ENCODE results near the gene TMTC1. TPM values are rescaled to one million over a fixed set of nuclear protein-coding genes. Genes with fewer than 3 reads are reported as not detected.

TMTC1 gene
- total RNA-seq, 1 experiment from 2014 or later: not detected

DNA sequence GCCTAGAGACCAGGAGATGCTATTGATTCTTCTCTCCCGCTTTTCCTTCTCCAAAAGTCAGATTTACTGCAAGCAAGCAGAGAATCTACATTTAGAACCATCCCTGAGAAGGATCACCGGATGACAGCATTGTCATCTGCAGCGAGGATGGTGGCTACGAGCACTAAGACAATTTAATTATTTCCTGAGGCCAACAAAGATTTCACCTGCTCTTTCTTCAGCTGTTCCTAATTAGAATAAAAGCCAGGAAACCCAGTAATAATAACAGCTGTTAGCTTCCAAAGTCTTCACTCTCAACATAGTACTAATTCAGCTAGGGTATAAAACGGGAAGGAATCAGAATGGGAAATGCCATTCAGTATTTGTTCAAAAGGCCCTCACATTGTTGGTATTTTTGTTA, 53.3 kb downstream of the TMTC1 start:
- no peak for DNase-seq
- ChIA-PET CTCF (no interaction called here), POLR2A (no interaction called here)
- Mint-ChIP-seq H3K4me3 (ENCODE audit: unreplicated experiment) (no peak overlapping the region), H3K4me1 (ENCODE audit: low read depth, unreplicated experiment) (no peaks in the 10 kb centered on the region), H3K27ac (ENCODE audit: unreplicated experiment) (no peak overlapping the region), H3K27me3 (ENCODE audit: insufficient read depth, unreplicated experiment) (peaks cover 6% of the 10 kb centered on the region), H3K9me3 (ENCODE audit: unreplicated experiment) (no peaks in the 10 kb centered on the region), H3K36me3 (ENCODE audit: insufficient read depth, unreplicated experiment) (no peaks in the 10 kb centered on the region)
- Histone ChIP-seq H3K9me3 (no peaks in the 10 kb centered on the region), H3K4me3 (ENCODE audit: low read depth, low read length) (no peak overlapping the region), H3K36me3 (ENCODE audit: control insufficient read depth, insufficient read depth, low read length) (no peaks in the 10 kb centered on the region), H3K4me1 (no peaks in the 10 kb centered on the region), H3K27me3 (replicated peaks; ENCODE audit: control insufficient read depth, insufficient read depth, low read length) (no peaks in the 10 kb centered on the region; the same call in 1 of the 2 replicates)
- no peak for TF ChIP-seq CTCF (IDR thresholded peaks at IDR 0.05; ENCODE audit: insufficient read depth in 1 of 2, low read depth in 1 of 2, low read length in 1 of 2, severe bottlenecking in 1 of 2, unreplicated experiment in 1 of 2)
- BruUV-seq (replicated peaks): no TSS peak
- intact Hi-C loops (cut with micrococcal nuclease; ENCODE audit: unreplicated experiment): no loop called here

- H3K36me3 Mint-ChIP-seq (ENCODE audit: insufficient read depth, unreplicated experiment): no peaks in the 10 kb centered on the region
Observed at GRCh38 chr12:29728030-29728429, 55.7 kb downstream of the TMTC1 start.

DNA sequence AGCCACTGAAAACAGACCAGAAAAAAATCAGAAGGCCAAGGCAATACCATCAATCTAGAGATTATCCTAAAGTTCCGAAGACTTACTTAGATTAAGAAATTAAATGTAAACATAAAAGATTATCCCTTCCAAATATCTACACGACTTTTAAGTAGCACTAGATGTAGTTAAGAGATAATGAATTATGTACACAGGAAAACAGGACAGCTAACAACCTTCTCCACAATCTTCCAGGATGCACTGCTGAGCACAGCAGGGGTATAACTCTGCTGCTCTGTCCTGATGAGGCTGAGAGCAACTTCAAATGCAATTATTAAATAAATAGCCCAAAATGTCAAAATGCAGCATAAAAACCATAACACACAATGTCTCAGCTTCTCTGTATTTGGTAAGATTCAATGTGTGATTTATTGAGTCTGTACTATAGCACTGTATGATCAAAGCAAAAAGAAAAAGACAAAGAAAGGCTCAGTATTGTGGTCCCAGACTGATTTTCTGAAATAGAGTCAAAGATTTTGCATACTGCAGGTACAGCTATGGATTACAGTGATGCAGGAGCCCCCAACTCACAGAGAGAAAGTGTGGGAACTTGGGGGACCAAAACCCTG, 56.9 kb downstream of the TMTC1 start:
- intact Hi-C loops (cut with micrococcal nuclease; ENCODE audit: unreplicated experiment): no loop called here
- no TSS peak for BruUV-seq (replicated peaks)
- Histone ChIP-seq H3K4me1 (no peaks in the 10 kb centered on the region), H3K27me3 (replicated peaks; ENCODE audit: control insufficient read depth, insufficient read depth, low read length) (no peaks in the 10 kb centered on the region; the same call in 1 of the 2 replicates), H3K9me3 (no peaks in the 10 kb centered on the region), H3K4me3 (ENCODE audit: low read depth, low read length) (no peak overlapping the region), H3K36me3 (ENCODE audit: control insufficient read depth, insufficient read depth, low read length) (no peaks in the 10 kb centered on the region)
- no peaks in the 10 kb centered on the region for H3K9me3 Mint-ChIP-seq (ENCODE audit: unreplicated experiment)
- peaks cover 6% of the 10 kb centered on the region for H3K27me3 Mint-ChIP-seq (ENCODE audit: insufficient read depth, unreplicated experiment)
- CTCF ChIA-PET: no interaction called here
- no peak overlapping the region for H3K4me3 Mint-ChIP-seq (ENCODE audit: unreplicated experiment)
- H3K36me3 Mint-ChIP-seq (ENCODE audit: insufficient read depth, unreplicated experiment): no peaks in the 10 kb centered on the region
- H3K27ac Mint-ChIP-seq (ENCODE audit: unreplicated experiment): no peak overlapping the region
- POLR2A ChIA-PET: no interaction called here
- TF ChIP-seq CTCF (IDR thresholded peaks at IDR 0.05; ENCODE audit: insufficient read depth in 1 of 2, low read depth in 1 of 2, low read length in 1 of 2, severe bottlenecking in 1 of 2, unreplicated experiment in 1 of 2): no peak
- H3K4me1 Mint-ChIP-seq (ENCODE audit: low read depth, unreplicated experiment): no peaks in the 10 kb centered on the region
- DNase-seq: no peak

More at GRCh38 chr12:29728030-29728429, 55.7 kb downstream of the TMTC1 start:
- H3K4me3 Mint-ChIP-seq (ENCODE audit: unreplicated experiment): no peak overlapping the region
- Histone ChIP-seq H3K27me3 (replicated peaks; ENCODE audit: control insufficient read depth, insufficient read depth, low read length) (no peaks in the 10 kb centered on the region; the same call in 1 of the 2 replicates), H3K36me3 (ENCODE audit: control insufficient read depth, insufficient read depth, low read length) (no peaks in the 10 kb centered on the region), H3K4me3 (ENCODE audit: low read depth, low read length) (no peak overlapping the region), H3K4me1 (no peaks in the 10 kb centered on the region), H3K9me3 (no peaks in the 10 kb centered on the region)
- H3K4me1 Mint-ChIP-seq (ENCODE audit: low read depth, unreplicated experiment): no peaks in the 10 kb centered on the region
- no TSS peak for BruUV-seq (replicated peaks)
- ChIA-PET POLR2A (no interaction called here), CTCF (no interaction called here)
- H3K27ac Mint-ChIP-seq (ENCODE audit: unreplicated experiment): no peak overlapping the region
- intact Hi-C loops (cut with micrococcal nuclease; ENCODE audit: unreplicated experiment): no loop called here
- no peak for TF ChIP-seq CTCF (IDR thresholded peaks at IDR 0.05; ENCODE audit: insufficient read depth in 1 of 2, low read depth in 1 of 2, low read length in 1 of 2, severe bottlenecking in 1 of 2, unreplicated experiment in 1 of 2)
- no peak for DNase-seq
- H3K27me3 Mint-ChIP-seq (ENCODE audit: insufficient read depth, unreplicated experiment): peaks cover 6% of the 10 kb centered on the region
- no peaks in the 10 kb centered on the region for H3K9me3 Mint-ChIP-seq (ENCODE audit: unreplicated experiment)
